ENCODE measurements around the gene CLDN15.

Gene CLDN15

GRCh38 chr7:101226721-101227120, 10.9 kb downstream of the CLDN15 start:
- TF ChIP-seq SUZ12 (IDR thresholded peaks at IDR 0.05; ENCODE audit: extremely low read depth, insufficient read depth, insufficient read length) (no peak), YY1 (IDR thresholded peaks at IDR 0.05; ENCODE audit: insufficient read depth, insufficient read length) (no peak), ZNF274 (IDR thresholded peaks at IDR 0.05; ENCODE audit: low read depth, low read length) (no peak)
- Histone ChIP-seq H3K27me3 (ENCODE audit: insufficient read depth, insufficient read length) (no peaks in the 10 kb centered on the region), H3K9me3 (ENCODE audit: insufficient read depth, low read length) (no peaks in the 10 kb centered on the region), H3K4me1 (ENCODE audit: insufficient read depth, insufficient read length) (peaks cover 15% of the 10 kb centered on the region), H3K4me3 (ENCODE audit: insufficient read length, low read depth) (no peak overlapping the region), H3K9ac (ENCODE audit: insufficient read length, low read depth) (no peak overlapping the region), H3K36me3 (ENCODE audit: insufficient read depth, insufficient read length, low read length) (peaks cover 47% of the 10 kb centered on the region)
- no peak for DNase-seq (ENCODE audit: low read depth, low spot score)

DNA sequence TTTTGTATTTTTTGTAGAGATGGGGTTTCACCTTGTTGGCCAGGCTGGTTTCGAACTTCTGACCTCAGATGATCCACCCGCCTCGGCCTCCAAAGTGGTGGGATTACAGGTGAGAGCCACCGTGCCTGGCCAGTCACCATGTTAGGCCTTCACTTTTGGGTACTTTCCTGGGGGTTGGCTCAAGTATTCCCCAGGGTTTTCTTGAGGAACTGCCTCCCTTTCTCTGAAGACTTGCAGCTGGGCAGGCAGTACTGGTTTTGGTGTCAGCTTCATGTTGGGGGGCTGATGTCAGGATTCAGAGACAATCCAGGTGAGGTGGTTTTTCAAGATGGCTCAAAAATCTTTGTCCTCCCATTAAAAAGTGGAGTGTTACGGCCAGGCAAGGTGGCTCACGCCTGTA, 12.0 kb downstream of the CLDN15 start:
- H3K27me3 ChIP-seq (ENCODE audit: insufficient read depth, insufficient read length): no peaks in the 10 kb centered on the region
- no peak overlapping the region for H3K4me3 ChIP-seq (ENCODE audit: insufficient read length, low read depth)
- H3K4me1 ChIP-seq (ENCODE audit: insufficient read depth, insufficient read length): peaks cover 8% of the 10 kb centered on the region
- TF ChIP-seq SUZ12 (IDR thresholded peaks at IDR 0.05; ENCODE audit: extremely low read depth, insufficient read depth, insufficient read length): no peak
- TF ChIP-seq YY1 (IDR thresholded peaks at IDR 0.05; ENCODE audit: insufficient read depth, insufficient read length): no peak
- no peaks in the 10 kb centered on the region for H3K9me3 ChIP-seq (ENCODE audit: insufficient read depth, low read length)
- DNase-seq (ENCODE audit: low read depth, low spot score): no peak
- peaks cover 50% of the 10 kb centered on the region for H3K36me3 ChIP-seq (ENCODE audit: insufficient read depth, insufficient read length, low read length)
- H3K9ac ChIP-seq (ENCODE audit: insufficient read length, low read depth): no peak overlapping the region

DNA sequence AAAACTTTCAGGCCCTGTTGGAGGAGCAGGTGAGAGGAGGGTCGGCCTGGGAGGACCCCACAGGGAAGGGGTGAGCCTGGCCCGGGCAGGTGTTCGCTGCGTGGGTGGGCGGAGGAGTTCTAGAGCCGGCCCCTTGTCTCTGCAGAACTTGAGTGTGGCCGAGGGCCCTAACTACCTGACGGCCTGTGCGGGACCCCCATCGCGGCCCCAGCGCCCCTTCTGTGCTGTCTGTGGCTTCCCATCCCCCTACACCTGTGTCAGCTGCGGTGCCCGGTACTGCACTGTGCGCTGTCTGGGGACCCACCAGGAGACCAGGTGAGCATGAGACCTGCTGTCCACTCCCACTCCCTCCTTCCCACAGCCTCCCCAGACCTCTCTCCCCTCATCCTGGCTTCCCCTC, 14.1 kb downstream of the CLDN15 start:
- H3K9ac ChIP-seq (ENCODE audit: insufficient read length, low read depth): no peak overlapping the region
- H3K4me1 ChIP-seq (ENCODE audit: insufficient read depth, insufficient read length): peaks cover 5% of the 10 kb centered on the region
- TF ChIP-seq YY1 (IDR thresholded peaks at IDR 0.05; ENCODE audit: insufficient read depth, insufficient read length) (no peak), ZNF274 (IDR thresholded peaks at IDR 0.05; ENCODE audit: low read depth, low read length) (no peak), SUZ12 (IDR thresholded peaks at IDR 0.05; ENCODE audit: extremely low read depth, insufficient read depth, insufficient read length) (no peak)
- no peaks in the 10 kb centered on the region for H3K27me3 ChIP-seq (ENCODE audit: insufficient read depth, insufficient read length)
- no peak overlapping the region for H3K4me3 ChIP-seq (ENCODE audit: insufficient read length, low read depth)
- no peak for DNase-seq (ENCODE audit: low read depth, low spot score)
- H3K9me3 ChIP-seq (ENCODE audit: insufficient read depth, low read length): no peaks in the 10 kb centered on the region
- H3K36me3 ChIP-seq (ENCODE audit: insufficient read depth, insufficient read length, low read length): peaks cover 50% of the 10 kb centered on the region

- no peaks in the 10 kb centered on the region for H3K9me3 ChIP-seq (ENCODE audit: insufficient read depth, low read length)
- peaks cover 44% of the 10 kb centered on the region for H3K36me3 ChIP-seq (ENCODE audit: insufficient read depth, insufficient read length, low read length)
- H3K4me3 ChIP-seq (ENCODE audit: insufficient read length, low read depth): no peak overlapping the region
- H3K4me1 ChIP-seq (ENCODE audit: insufficient read depth, insufficient read length): peaks cover 5% of the 10 kb centered on the region
- H3K27me3 ChIP-seq (ENCODE audit: insufficient read depth, insufficient read length): no peaks in the 10 kb centered on the region
- TF ChIP-seq YY1 (IDR thresholded peaks at IDR 0.05; ENCODE audit: insufficient read depth, insufficient read length): no peak
- TF ChIP-seq SUZ12 (IDR thresholded peaks at IDR 0.05; ENCODE audit: extremely low read depth, insufficient read depth, insufficient read length): no peak
- TF ChIP-seq ZNF274 (IDR thresholded peaks at IDR 0.05; ENCODE audit: low read depth, low read length): no peak
- no peak for DNase-seq (ENCODE audit: low read depth, low spot score)
- no peak overlapping the region for H3K9ac ChIP-seq (ENCODE audit: insufficient read length, low read depth)
These were observed 15.2 kb downstream of the CLDN15 start for GRCh38 chr7:101222275-101222830.

DNA sequence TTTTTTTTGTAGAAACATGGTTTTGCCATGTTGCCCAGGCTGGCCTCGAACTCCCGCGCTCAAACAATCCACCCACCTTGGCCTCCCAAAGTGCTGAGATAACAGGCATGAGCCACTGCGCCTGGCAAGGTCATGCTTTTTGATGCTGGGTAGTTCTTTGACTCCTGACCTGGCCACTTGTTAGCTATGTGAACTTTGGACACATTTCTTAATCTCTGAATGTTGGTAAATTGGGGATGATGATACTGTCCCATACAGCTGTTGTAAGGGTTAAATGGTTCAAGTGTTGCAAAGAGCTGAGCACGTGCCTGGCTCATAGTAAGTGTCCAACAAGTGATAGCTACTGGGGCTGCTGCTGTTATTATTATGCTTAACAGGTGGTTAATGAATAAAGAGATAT, 17.3 kb downstream of the CLDN15 start:
- no peak for DNase-seq (ENCODE audit: low read depth, low spot score)
- peaks cover 9% of the 10 kb centered on the region for H3K4me1 ChIP-seq (ENCODE audit: insufficient read depth, insufficient read length)
- H3K4me3 ChIP-seq (ENCODE audit: insufficient read length, low read depth): no peak overlapping the region
- TF ChIP-seq ZNF274 (IDR thresholded peaks at IDR 0.05; ENCODE audit: low read depth, low read length) (no peak), YY1 (IDR thresholded peaks at IDR 0.05; ENCODE audit: insufficient read depth, insufficient read length) (no peak), SUZ12 (IDR thresholded peaks at IDR 0.05; ENCODE audit: extremely low read depth, insufficient read depth, insufficient read length) (no peak)
- H3K9ac ChIP-seq (ENCODE audit: insufficient read length, low read depth): no peak overlapping the region
- H3K9me3 ChIP-seq (ENCODE audit: insufficient read depth, low read length): no peaks in the 10 kb centered on the region
- H3K36me3 ChIP-seq (ENCODE audit: insufficient read depth, insufficient read length, low read length): peaks cover 42% of the 10 kb centered on the region
- H3K27me3 ChIP-seq (ENCODE audit: insufficient read depth, insufficient read length): no peaks in the 10 kb centered on the region

- H3K9me3 ChIP-seq (ENCODE audit: insufficient read depth, low read length): no peaks in the 10 kb centered on the region
- DNase-seq (ENCODE audit: low read depth, low spot score): no peak
- H3K4me3 ChIP-seq (ENCODE audit: insufficient read length, low read depth): peak overlapping the region; percentile 78
- peaks cover 9% of the 10 kb centered on the region for H3K4me1 ChIP-seq (ENCODE audit: insufficient read depth, insufficient read length)
- H3K36me3 ChIP-seq (ENCODE audit: insufficient read depth, insufficient read length, low read length): peaks cover 41% of the 10 kb centered on the region
- no peaks in the 10 kb centered on the region for H3K27me3 ChIP-seq (ENCODE audit: insufficient read depth, insufficient read length)
- no peak for TF ChIP-seq ZNF274 (IDR thresholded peaks at IDR 0.05; ENCODE audit: low read depth, low read length)
- no peak for TF ChIP-seq SUZ12 (IDR thresholded peaks at IDR 0.05; ENCODE audit: extremely low read depth, insufficient read depth, insufficient read length)
- TF ChIP-seq YY1 (IDR thresholded peaks at IDR 0.05; ENCODE audit: insufficient read depth, insufficient read length): no peak
- peak overlapping the region; percentile 86 for H3K9ac ChIP-seq (ENCODE audit: insufficient read length, low read depth)
These were observed 19.1 kb downstream of the CLDN15 start for GRCh38 chr7:101218236-101219125.
